GM18858 (cell line): Measurements from ENCODE around the gene SLC19A1.

ENCODE experiments used
- ATAC-seq: cut with Tn5 transposase; IDR thresholded peaks from one replicate; pipeline ENCODE4 v1.9.1; 2021; ENCODE audit not compliant: unreplicated experiment

SLC19A1 gene

GRCh38 chr21:45468971-45469272, 73.3 kb downstream of the SLC19A1 start:
- ATAC-seq = no peak

- no peak for ATAC-seq
Measured at GRCh38 chr21:45468051-45468970, 73.9 kb downstream of the SLC19A1 start.

- ATAC-seq = no peak
Measured at GRCh38 chr21:45467221-45467779, 74.9 kb downstream of the SLC19A1 start.

- ATAC-seq = no peak
Measured at GRCh38 chr21:45466330-45467220, 75.7 kb downstream of the SLC19A1 start.

- no peak for ATAC-seq
Measured at GRCh38 chr21:45465611-45466329, 76.5 kb downstream of the SLC19A1 start.

- ATAC-seq = no peak
Measured at GRCh38 chr21:45465105-45465504, 77.1 kb downstream of the SLC19A1 start.

- no peak for ATAC-seq
Measured at GRCh38 chr21:45464309-45464708, 77.9 kb downstream of the SLC19A1 start.

- ATAC-seq = no peak
Measured at GRCh38 chr21:45463871-45464270, 78.4 kb downstream of the SLC19A1 start.

GRCh38 chr21:45461806-45462341, 80.4 kb downstream of the SLC19A1 start:
- no peak for ATAC-seq

GRCh38 chr21:45461369-45461750, 80.9 kb downstream of the SLC19A1 start:
- no peak for ATAC-seq

GRCh38 chr21:45460611-45461368, 81.5 kb downstream of the SLC19A1 start:
- no peak for ATAC-seq

GRCh38 chr21:45460011-45460565, 82.2 kb downstream of the SLC19A1 start:
- no peak for ATAC-seq

- no peak for ATAC-seq
Measured at GRCh38 chr21:45459171-45460010, 82.8 kb downstream of the SLC19A1 start.

GRCh38 chr21:45458281-45459170, 83.7 kb downstream of the SLC19A1 start:
- ATAC-seq = no peak

GRCh38 chr21:45457832-45458172, 84.4 kb downstream of the SLC19A1 start:
- ATAC-seq = no peak

- no peak for ATAC-seq
Measured at GRCh38 chr21:45457161-45457831, 84.9 kb downstream of the SLC19A1 start.

GRCh38 chr21:45456584-45457160, 85.6 kb downstream of the SLC19A1 start:
- ATAC-seq = no peak
